Spleen (tissue), 11 donors: Measurements from ENCODE around the gene DPAGT1. TPM values are rescaled to one million over a fixed set of nuclear protein-coding genes. Genes with fewer than 3 reads are reported as not detected.
A peak's percentile ranks its signal among the peaks of the same experiment; 100 is the strongest.

Source experiments
- DNase-seq: peaks from one replicate; pipeline ENCODE4 v3.0.0-alpha.2; 2020
- H3K27ac ChIP-seq, 8 donors: fragments of 200-600 bp; sonication (generic) in 7 of 8; 1 replicate in 4 of 8; 2 replicates in 4 of 8; pipeline versions ENCODE4 v1.5.0 to v1.8.0; 2016 to 2021; ENCODE audit warnings: inconsistent platforms in 4 of 8, mild to moderate bottlenecking in 4 of 8, moderate library complexity in 1 of 8
- H3K27me3 ChIP-seq, 7 donors: fragments of 200-600 bp; sonication (generic) in 6 of 7; replicated peaks in 1 of 7; 1 replicate in 4 of 7; 2 replicates in 3 of 7; pipeline versions ENCODE4 v1.5.0 to v1.8.0; 2016 to 2021; ENCODE audit warnings: inconsistent platforms in 3 of 7, mild to moderate bottlenecking in 1 of 7
- H3K36me3 ChIP-seq, 6 donors: fragments of 200-600 bp; sonication (generic) in 5 of 6; 1 replicate in 4 of 6; 2 replicates in 2 of 6; pipeline versions ENCODE4 v1.5.0 to v1.8.0; 2016 to 2021; ENCODE audit warnings: inconsistent platforms in 2 of 6
- H3K4me1 ChIP-seq, 6 donors: fragments of 200-600 bp; sonication (generic) in 5 of 6; 1 replicate in 3 of 6; 2 replicates in 3 of 6; pipeline versions ENCODE4 v1.5.0 to v1.8.0; 2016 to 2021; ENCODE audit warnings: inconsistent platforms in 3 of 6
- H3K4me3 ChIP-seq, 8 donors: fragments of 200-600 bp; sonication (generic) in 7 of 8; 1 replicate in 4 of 8; 2 replicates in 4 of 8; pipeline versions ENCODE4 v1.5.0 to v1.8.0; 2016 to 2021; ENCODE audit warnings: inconsistent platforms in 4 of 8, mild to moderate bottlenecking in 4 of 8, moderate library complexity in 2 of 8
- H3K9me3 ChIP-seq, 8 donors: fragments of 200-600 bp; sonication (generic) in 7 of 8; 1 replicate in 4 of 8; 2 replicates in 4 of 8; pipeline versions ENCODE4 v1.5.0 to v1.8.0; 2016 to 2021; ENCODE audit warnings: inconsistent platforms in 4 of 8
- POLR2A ChIP-seq, 3 donors: fragments of 450-650 bp; IDR thresholded peaks; one replicate each; pipeline ENCODE4 v1.5.1; 2017; ENCODE audit warnings: antibody characterized with exemption in 3 of 3, mild to moderate bottlenecking in 1 of 3
- POLR2AphosphoS5 ChIP-seq, 3 donors: sonication (generic); formaldehyde crosslinking; IDR thresholded peaks; one replicate each; pipeline ENCODE4 v1.5.1; 2017; ENCODE audit warnings: antibody characterized with exemption in 3 of 3
- whole genome bisulfite sequencing, 5 donors: extraction: QIAGEN DNeasy Blood & Tissue Kit in 3 of 5; methylation state at CpG; one replicate each; pipeline versions ENCODE4 v1.1.5 to v1.1.7; 2013 to 2018; 5-methylcytosine and 5-hydroxymethylcytosine counted together
- intact Hi-C: fragments of 100-400 bp; cut with DNase I; formaldehyde crosslinking; loops from one replicate; pipeline ENCODE4 v1.15.0; 2023; ENCODE audit warnings: low total_unique reads
- polyA plus RNA-seq, 3 donors: library from polyadenylated mRNA; stranded (reverse); fragments of 200-250 nt; gene quantifications; one replicate each; pipeline ENCODE4 v1.2.1, GENCODE V29; 2013
- total RNA-seq, 7 donors: library from RNA; depleted of rRNA in 3 of 7; stranded (reverse); fragments of >200 nt in 3 of 7; fragmentation: NEBNext Ultra II Directional in 4 of 7; extraction: Animal tissue kit (Norgen Biotek cat#: 25700) in 4 of 7; gene quantifications; one replicate each; pipeline versions ENCODE4 v1.1.0 to v1.2.1, GENCODE V29; 2016 to 2021
- TF ChIP-seq, protein P1 (sequence below), 11 experiments: fragments of 200-600 bp in 7 of 11; fragments of 450-650 bp in 4 of 11; sonication (generic) in 4 of 11; IDR thresholded peaks in 8 of 11; conservative IDR thresholded peaks in 3 of 11; 1 replicate in 7 of 11; 2 replicates in 4 of 11; pipeline versions ENCODE4 v1.4.0 to v1.8.0; 2016 to 2021; ENCODE audit warnings: antibody characterized with exemption in 11 of 11, inconsistent platforms in 4 of 11, mild to moderate bottlenecking in 1 of 11
- donor health status: healthy with polysubstance abuse.
- donor health status: DM: no; HTN: no; CAD: no; lungs with moderate emphysema.
- donor health status: DM: no; HTN: no; CAD: no.
- donor health status: Bipolar disorder and iron deficiency.
- donor health status: healthy.
- donor health status: DM: no; HTN: no; CAD: no.
- donor health status: DM: yes; HTN: yes; CAD: no.

Gene DPAGT1
- total and polyA plus RNA-seq, 10 donors = 20.7 to 58.9 (median 33.7) TPM

DNA sequence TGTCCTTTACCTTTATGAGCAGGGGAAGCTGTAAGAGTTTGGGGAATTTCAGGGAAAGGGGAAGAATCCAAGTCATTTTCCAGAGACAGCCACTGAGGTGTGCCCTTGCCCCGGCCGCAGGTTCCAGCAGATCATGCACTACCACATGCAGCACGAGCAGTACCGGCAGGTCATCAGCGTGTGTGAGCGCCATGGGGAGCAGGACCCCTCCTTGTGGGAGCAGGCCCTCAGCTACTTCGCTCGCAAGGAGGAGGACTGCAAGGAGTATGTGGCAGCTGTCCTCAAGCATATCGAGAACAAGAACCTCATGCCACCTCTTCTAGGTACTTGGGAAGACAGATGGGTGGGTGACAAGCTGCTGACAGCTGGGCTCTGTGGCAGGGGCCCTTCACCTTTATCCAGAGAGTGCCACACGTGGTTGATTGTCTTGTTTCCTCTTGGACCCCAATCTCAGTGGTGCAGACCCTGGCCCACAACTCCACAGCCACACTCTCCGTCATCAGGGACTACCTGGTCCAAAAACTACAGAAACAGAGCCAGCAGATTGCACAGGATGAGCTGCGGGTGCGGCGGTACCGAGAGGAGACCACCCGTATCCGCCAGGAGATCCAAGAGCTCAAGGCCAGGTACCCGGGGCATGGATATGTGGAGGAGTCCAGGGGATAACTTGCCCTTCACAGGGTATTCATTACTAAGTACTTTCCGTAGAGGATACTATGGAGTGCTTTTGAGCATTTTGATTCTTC is 22.8 kb downstream of the DPAGT1 start:
- H3K4me3 ChIP-seq = no peak overlapping the region
- DNase-seq = peak; percentile 35
- TF ChIP-seq POLR2AphosphoS5 (IDR thresholded peaks at IDR 0.05) (peak in 1 of 3 donors; percentile 54), POLR2A (IDR thresholded peaks at IDR 0.05) (no peak)
- TF ChIP-seq, protein P1, sequence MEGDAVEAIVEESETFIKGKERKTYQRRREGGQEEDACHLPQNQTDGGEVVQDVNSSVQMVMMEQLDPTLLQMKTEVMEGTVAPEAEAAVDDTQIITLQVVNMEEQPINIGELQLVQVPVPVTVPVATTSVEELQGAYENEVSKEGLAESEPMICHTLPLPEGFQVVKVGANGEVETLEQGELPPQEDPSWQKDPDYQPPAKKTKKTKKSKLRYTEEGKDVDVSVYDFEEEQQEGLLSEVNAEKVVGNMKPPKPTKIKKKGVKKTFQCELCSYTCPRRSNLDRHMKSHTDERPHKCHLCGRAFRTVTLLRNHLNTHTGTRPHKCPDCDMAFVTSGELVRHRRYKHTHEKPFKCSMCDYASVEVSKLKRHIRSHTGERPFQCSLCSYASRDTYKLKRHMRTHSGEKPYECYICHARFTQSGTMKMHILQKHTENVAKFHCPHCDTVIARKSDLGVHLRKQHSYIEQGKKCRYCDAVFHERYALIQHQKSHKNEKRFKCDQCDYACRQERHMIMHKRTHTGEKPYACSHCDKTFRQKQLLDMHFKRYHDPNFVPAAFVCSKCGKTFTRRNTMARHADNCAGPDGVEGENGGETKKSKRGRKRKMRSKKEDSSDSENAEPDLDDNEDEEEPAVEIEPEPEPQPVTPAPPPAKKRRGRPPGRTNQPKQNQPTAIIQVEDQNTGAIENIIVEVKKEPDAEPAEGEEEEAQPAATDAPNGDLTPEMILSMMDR (IDR thresholded peaks at IDR 0.05 in 8 of 11, conservative IDR thresholded peaks at IDR 0.05 in 3 of 11) = no peak
- H3K4me1 ChIP-seq = peaks cover 0 to 3% (median 0%) of the 10 kb centered on the region in 6 donors
- 90 to 95% (median 94%) methylated on average over 19 of the region's 19 CpGs for WGBS, 5 donors
- peaks cover 6 to 93% (median 88%) of the 10 kb centered on the region in 6 donors for H3K36me3 ChIP-seq
- H3K27ac ChIP-seq = no peak overlapping the region
- no peaks in the 10 kb centered on the region for H3K27me3 ChIP-seq
- no peaks in the 10 kb centered on the region for H3K9me3 ChIP-seq
- intact Hi-C loops = no loop called here

DNA sequence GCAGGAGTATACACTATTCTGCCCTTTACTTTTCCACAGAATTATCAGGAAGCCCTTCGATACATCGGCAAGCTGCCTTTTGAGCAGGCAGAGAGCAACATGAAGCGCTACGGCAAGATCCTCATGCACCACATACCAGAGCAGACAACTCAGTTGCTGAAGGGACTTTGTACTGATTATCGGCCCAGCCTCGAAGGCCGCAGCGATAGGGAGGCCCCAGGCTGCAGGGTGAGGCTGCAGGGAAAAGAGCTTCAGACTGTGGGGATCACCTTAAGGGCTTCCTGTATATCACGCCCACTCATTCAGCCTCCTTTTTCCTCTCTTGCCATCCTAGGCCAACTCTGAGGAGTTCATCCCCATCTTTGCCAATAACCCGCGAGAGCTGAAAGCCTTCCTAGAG is 23.8 kb downstream of the DPAGT1 start:
- peak; percentile 52 for DNase-seq
- no peak for TF ChIP-seq POLR2AphosphoS5 (IDR thresholded peaks at IDR 0.05)
- no peak for TF ChIP-seq POLR2A (IDR thresholded peaks at IDR 0.05)
- TF ChIP-seq, protein P1 (IDR thresholded peaks at IDR 0.05 in 8 of 11, conservative IDR thresholded peaks at IDR 0.05 in 3 of 11) = no peak
- peaks cover 6 to 100% (median 98%) of the 10 kb centered on the region in 6 donors for H3K36me3 ChIP-seq
- no peak overlapping the region for H3K4me3 ChIP-seq
- H3K27me3 ChIP-seq = no peaks in the 10 kb centered on the region
- no peaks in the 10 kb centered on the region for H3K9me3 ChIP-seq
- 93 to 97% (median 95%) methylated on average over 11 of the region's 11 CpGs for WGBS, 5 donors
- intact Hi-C loops = no loop called here
- H3K27ac ChIP-seq = no peak overlapping the region
- H3K4me1 ChIP-seq = no peaks in the 10 kb centered on the region

DNA sequence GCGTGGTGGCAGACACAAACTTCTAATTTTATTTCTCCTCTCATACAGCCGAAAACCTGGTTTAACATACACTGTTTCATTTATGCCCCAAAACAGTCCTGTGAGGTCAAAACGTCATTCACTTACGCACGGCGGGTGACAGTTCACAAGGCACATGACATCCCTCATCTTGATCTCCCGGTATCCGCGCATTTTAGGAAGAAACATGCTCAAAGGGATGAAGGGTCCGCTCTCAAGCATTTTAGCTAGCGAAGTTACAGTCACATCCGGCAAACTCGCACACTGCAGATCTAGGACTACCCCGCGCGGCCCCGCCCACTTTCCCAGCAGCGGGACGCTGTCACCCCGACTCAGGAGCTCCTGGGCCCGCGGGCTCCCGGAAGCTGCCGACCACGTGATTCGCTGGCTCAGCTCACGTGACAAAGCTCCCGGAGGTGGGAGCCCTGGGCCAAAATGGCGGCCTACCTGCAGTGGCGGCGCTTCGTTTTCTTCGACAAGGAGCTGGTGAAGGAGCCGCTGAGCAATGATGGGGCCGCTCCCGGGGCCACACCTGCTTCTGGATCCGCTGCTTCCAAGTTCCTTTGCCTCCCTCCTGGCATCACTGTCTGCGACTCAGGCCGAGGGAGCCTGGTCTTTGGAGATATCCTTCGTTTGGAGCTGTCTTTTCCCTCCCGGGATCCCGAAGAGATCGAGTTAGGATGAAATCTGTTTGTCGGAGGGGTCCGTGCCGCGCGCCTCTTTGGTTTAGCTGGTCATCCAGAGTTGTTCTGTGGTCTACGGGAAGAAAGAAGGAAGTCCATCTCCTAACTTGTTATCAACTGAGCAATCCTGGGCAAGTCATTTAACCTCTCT is 34.1 kb downstream of the DPAGT1 start, which contains the start of gene VPS11:
Gene VPS11 (plus strand): TSS at position 448 of the 852 bp plus-strand sequence. CDS start 6 bp downstream, at position 454.
- WGBS, 5 donors = 0 to 1% (median 0%) methylated on average over 40 to 49 of the region's 49 CpGs

More for the DNA sequence above, 34.1 kb downstream of the DPAGT1 start, which contains the start of gene VPS11:
- H3K9me3 ChIP-seq = no peaks in the 10 kb centered on the region
- peak; percentile 100 for DNase-seq
- H3K27ac ChIP-seq = peak within 1 kb of the TSS; percentile 63 to 96 (median 92)
- TF ChIP-seq, protein P1 (IDR thresholded peaks at IDR 0.05 in 8 of 11, conservative IDR thresholded peaks at IDR 0.05 in 3 of 11) = peak in 2 of 11 experiments; percentile 10 to 27
- TF ChIP-seq POLR2AphosphoS5 (IDR thresholded peaks at IDR 0.05) (peak; percentile 95 to 96 (median 96)), POLR2A (IDR thresholded peaks at IDR 0.05) (peak in 1 of 3 donors; percentile 34)
- H3K4me3 ChIP-seq = peak within 1 kb of the TSS; percentile 69 to 98 (median 86)
- peaks cover 14 to 62% (median 37%) of the 10 kb centered on the region in 6 donors for H3K4me1 ChIP-seq
- no peaks in the 10 kb centered on the region for H3K27me3 ChIP-seq
- peaks cover 4 to 44% (median 28%) of the 10 kb centered on the region in 6 donors for H3K36me3 ChIP-seq
- intact Hi-C loops = no loop called here
